ENCODE data around the gene ZFP36L1.
"Not testable (repeated sequence)": the region's sequence is repeated elsewhere in the genome, so short reads cannot be mapped to it uniquely, and the experiment has no call there.

Gene ZFP36L1

DNA sequence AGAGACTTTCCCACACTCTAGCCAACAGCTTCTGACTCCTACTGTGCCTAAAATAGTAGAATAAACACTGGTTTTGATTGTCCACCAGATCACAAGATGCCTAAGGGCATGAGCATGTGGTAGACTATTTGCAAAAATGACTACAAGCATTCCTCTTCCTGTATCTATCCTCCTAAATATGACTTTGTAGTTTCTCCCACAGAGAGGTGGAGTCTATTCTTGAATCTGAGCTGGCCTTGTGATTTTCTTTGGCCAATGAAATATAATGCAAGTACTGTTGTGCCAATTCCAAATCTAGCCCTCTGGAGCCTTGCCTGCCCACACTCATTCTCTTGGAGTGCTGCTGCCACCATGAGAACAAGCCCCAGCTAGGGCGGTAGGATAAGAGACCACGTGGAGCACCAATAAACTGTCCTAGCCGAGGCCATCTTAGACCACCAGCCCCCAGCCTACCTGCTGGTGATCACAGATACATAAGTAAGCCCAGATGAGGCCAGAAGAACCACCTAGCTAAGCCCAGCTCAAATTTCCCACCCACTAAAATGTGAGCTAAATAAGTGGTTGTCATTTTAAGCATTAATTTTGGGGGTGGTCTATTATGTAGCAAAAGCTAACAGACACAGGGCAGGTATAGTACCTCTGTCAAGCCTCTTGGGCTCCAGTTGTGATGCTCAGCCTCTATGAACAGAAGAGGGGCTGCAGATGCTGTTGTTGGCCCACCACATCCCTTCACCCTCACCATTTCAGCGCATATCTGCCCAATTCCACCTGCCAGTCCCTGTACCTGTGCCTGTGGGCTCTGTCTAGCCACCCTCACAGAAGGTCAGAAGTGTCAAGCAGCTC, 17.9 kb downstream of the ZFP36L1 start:
- no peak overlapping the region for H3K4me3 ChIP-seq (ENCODE audit: low read length)
- no peak for DNase-seq (ENCODE audit: low read depth, low spot score)

DNA sequence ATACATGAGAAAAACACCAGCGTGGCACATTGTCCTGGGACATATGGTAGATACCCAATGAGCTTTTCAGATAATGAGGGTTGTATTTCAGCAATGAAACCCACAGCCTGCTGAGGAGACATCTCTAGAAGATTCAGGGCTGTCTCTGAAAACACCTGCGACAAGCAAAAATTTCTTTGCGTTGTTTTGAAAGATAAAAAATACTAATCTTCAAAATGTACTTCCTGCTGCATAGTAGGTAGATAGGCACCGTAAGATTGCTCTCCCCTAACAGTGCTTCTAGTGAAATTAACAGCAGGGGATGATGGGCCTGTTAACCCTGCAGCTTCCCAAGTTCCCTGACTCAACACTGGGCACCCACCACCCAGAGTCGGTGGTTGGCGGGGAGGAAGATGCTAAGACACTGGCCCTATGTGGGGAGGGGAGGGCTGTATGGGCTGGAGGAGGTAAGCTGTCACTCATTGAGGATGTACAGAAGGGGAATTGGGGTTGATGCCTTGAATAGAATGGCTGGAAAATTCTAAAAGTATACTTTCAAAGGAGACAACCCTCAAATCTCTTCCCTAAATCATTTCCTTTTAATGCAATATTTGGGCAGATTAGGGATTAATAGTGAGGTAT, 20.0 kb downstream of the ZFP36L1 start:
- no peak for DNase-seq (ENCODE audit: low read depth, low spot score)
- H3K4me3 ChIP-seq (ENCODE audit: low read length): no peak overlapping the region

DNA sequence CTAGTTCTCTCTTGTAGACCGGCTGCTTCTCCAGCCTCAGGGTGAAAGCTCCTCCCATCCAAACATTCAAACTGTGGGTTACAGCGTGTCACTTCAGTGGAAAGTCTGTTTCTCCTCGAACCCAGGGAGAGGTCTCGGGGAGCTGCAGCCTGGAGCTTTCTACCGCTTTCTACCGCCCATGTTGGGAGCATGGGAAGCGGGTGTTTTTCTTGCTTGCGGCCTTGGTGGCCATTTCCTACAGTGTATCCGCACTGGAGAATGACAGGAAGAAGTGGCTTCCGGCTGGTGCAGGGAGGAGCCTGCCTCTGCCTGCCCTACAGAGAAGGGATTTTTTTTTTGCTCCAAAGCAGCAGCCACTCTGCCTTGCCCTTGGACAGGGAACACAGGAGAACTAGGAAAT, 21.2 kb downstream of the ZFP36L1 start:
- DNase-seq (ENCODE audit: low read depth, low spot score): no peak
- no peak overlapping the region for H3K4me3 ChIP-seq (ENCODE audit: low read length)

DNA sequence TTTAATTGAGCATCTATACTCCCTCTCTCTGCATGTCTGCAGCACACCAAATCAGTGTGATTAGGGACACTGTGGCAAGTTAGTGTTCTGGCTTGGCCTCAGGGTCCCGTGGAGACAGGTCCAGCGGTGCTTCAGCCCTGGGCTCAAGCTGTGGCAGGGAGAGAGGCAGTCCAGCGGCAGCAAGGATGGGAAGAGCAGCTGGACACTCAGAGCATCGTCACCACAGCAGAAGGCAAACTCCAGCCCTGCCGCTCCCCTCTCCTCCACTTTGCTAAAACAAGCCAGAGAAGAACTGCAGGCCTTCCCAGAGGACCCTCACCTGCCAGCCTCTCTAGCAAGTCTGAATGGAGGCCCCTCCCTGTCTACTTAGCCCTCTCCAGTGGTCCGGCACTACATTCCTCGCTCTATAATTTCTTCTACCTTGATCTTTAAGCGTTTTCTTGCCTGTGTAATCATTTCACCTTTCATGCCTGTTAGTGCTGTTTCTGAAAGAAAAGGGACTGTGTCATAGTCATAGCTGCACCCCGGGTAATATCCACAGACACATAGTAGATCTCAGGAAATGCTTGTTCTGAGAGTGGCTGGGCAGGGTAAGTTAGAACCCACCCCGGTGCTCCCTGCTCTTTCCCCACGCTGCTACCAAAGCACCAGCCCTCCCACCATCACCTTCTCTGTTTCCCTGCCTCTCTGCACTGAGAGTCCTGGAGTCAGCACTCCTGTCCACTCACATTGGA, 22.1 kb downstream of the ZFP36L1 start:
- H3K4me3 ChIP-seq (ENCODE audit: low read length): no peak overlapping the region
- no peak for DNase-seq (ENCODE audit: low read depth, low spot score)

DNA sequence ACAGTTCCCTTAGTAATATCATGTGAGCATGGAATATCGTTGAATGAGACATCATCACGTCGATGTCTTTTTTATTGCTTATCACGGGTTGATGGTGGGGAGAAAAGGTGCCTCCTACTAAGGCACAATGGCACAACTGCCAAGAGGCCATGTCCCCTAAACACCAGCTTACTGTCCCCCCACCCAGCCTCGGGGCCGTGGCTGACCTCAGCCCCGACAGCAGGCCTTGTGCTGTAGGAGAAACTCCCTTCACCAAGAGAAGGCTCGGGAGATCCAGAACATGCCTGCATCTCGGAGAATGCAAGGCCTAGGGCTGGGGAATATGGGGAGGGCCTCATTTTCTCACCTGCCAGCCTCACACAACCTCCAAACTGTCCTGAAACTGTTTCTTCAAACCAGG, 22.8 kb downstream of the ZFP36L1 start:
- no peak overlapping the region for H3K4me3 ChIP-seq (ENCODE audit: low read length)
- DNase-seq (ENCODE audit: low read depth, low spot score): no peak

DNA sequence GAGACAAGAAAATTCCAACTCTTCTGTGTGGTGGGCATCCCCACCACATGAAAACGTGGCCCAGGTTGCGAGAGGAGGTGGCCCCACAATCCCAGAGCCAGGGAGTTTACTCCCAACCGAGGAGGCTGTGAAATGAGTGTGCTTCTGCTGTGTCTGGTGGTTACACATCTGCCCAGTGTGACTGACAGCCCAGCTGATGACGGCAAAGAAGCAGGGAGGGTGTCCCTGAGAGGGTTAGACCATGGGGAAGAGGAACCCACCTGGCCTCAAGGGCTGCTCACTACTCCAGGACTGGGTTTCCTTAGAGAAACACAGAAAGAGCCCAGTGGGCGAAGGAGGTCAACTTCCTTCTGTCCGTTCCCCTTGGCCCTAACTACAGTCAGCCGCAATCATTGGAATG, 24.6 kb downstream of the ZFP36L1 start:
- DNase-seq (ENCODE audit: low read depth, low spot score): no peak
- no peak overlapping the region for H3K4me3 ChIP-seq (ENCODE audit: low read length)

DNA sequence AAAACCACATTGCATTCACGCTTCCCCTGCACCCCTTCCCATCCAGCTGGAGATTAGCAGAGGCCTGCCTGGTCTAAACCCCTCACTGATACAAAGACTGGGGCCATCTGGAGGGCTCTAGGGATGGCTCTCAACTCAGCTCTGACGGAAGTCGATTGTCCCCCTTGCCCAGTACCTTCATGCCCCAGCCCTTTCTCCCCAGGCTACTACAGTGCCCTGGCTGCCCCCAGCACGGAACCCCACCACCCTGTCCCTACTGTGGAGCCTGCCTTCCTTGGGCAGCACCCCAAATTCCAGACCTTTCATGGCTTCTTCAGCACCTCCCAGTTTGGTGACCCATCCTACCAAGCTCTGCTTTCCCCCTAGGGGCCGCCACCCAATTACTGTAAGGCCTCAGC, 25.6 kb downstream of the ZFP36L1 start:
- no peak for DNase-seq (ENCODE audit: low read depth, low spot score)
- H3K4me3 ChIP-seq (ENCODE audit: low read length): no peak overlapping the region

DNA sequence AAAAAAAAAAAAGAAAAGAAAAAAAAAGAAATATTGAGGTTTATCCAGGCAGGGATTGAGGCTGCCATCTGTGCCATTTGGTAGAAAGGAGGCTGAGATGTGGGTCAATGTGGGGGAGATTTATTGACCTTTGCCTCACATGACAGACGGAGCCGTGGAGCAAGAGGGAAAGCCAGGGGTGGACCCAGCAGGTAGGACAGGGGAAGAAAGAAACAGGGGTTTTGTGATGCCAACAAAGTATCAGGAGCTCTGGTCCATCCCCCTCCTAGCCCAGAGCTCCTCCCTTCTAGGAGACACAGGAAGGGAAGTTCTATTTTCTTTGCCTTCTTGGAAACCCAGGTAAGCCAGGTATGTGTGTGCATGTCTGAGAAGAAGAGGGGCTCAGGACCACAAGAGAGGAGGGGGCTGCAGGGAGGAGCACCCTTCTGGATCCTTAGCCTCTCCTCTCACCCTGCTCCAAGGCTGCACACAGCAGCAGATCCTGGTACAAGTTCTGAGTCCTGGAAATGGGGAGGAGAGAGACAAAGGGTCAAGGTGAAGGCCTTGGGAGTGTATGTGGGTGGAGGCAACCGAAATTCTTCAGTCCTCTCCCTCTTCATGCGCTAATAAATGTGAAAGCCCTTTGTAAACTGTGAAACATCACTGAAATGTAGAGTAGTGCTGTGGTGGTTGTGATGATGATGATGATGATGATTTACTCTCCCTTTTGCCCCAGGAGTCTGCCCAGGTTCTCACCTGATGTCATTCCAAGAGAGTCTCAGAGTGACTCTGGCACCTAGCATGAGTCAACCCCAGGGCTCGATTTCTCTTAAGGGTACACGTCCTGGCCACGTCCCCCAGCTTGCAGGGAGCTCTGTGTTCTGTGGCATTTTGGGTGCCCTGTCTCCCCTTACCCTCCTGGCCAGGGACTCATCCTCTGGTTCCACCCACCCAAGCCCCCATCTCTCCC, 26.3 kb downstream of the ZFP36L1 start:
- H3K4me3 ChIP-seq (ENCODE audit: low read length): no peak overlapping the region

DNA sequence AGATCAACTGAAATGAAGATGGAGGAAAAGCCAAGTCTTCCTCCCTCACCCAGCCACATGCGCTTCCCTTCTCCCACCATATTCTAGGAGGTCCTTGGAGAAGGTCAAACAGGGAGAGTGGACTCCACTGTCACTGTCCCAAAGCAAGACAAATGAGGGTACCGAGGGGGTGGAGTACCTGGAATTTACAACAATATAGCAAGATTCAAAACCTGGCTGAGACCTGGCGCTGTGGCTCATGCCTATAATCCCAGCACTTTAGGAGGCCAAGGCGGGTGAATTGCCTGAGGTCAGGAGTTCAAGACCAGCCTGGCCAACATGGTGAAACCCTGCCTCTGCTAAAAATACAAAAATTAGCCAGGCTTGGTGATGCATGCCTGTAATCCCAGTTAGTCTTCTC, 29.0 kb downstream of the ZFP36L1 start:
- DNase-seq (ENCODE audit: low read depth, low spot score); H3K4me3 ChIP-seq (ENCODE audit: low read length): not testable (repeated sequence)

More for the DNA sequence above, 26.3 kb downstream of the ZFP36L1 start:
- no peak for DNase-seq (ENCODE audit: low read depth, low spot score)

DNA sequence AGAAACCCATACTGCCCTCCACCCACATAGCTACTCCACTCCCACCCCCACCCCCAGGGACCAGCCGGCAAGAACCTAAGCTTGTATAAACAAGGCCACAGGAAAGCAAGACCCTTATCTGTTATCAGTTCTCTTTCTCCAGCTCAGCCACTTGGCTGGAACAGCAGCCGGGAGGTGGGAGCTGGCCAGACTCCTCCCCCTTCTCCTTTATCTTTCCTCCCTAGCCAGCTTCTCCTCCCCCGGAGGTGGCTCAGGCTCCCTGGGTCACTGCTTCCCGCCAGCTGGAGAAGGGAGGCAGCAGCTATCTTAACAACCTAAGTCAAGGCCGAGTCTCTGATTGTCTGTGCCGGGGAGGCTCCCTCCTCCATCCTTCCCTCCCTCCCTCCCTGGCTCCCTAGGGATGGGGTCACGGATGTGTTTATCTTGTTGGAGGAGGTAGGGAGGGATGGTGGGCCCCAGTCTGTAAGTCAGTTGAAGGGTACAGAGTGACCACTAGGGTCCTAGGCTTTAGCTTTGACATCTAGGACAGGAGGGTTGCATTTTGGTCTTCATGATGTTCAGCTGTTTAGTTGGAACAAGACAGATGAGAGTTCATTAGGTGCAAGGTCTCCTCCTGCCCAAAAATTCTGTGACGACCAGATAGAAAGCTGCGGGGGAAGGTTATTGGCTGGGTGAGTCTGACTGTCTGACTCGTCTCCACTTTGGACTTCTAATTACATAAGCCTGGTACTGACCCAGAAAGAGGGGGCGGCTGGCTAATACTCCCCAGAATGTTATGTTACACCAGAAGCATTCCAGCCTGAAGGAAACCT, 29.7 kb downstream of the ZFP36L1 start:
- no peak for DNase-seq (ENCODE audit: low read depth, low spot score)
- H3K4me3 ChIP-seq (ENCODE audit: low read length): no peak overlapping the region

DNA sequence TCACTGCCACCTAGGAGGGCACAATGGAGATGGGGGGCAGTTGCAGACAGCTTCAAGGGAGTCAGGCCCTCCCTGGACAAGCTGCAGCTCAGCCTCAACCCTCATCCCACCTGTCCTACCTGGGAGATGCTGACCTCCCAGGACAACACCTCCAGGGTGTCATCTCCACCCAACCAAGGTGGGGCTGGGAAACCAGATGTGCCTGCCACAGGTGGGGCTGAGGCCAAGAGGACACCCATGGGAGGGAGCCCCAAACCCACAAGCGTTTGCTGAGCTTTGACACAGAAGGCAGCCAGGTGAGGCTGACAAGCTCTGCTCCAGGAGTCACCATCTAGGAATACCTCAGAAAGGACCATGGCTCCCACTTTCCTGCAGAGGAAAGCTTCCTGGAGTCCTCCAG, 31.5 kb downstream of the ZFP36L1 start:
- no peak overlapping the region for H3K4me3 ChIP-seq (ENCODE audit: low read length)
- DNase-seq (ENCODE audit: low read depth, low spot score): no peak

DNA sequence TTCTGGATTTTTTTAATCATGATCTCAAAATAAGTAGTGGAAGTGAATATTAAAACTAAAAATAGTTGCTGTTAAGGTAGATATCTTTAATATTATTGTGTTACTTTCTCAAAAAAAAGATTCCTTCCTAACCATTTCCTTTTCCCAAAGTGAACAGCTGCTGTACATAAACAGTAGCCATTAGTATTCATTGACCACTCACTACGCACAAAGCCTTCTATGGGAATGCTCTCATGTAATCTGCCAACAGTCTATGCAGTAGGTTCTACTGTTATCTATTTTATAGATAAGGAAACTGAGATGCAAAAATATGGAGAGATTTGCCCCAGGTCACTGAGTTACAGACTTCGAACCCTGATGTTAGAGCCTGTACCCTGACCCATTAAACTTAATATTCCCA, 32.1 kb downstream of the ZFP36L1 start:
- no peak overlapping the region for H3K4me3 ChIP-seq (ENCODE audit: low read length)
- DNase-seq (ENCODE audit: low read depth, low spot score): no peak

DNA sequence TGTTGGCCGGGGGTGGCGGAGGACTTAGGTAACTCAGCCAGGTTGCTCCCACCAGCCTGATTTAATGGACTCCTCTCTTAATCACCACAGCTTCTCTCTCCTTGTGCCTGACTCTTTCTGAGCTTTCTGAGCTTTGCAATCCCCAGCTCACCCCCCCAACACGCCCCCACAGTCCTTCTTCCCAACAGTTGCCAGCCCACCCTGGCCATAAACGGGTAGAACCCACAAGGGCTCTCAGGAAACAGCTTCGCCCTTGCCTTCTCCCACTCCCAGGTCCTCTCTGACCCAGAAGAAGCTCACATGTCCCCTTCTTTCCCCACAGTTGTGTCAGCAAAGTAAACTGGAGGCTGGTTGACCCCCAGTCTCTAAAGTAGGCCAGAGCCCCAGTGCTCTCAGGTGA, 32.9 kb downstream of the ZFP36L1 start:
- DNase-seq (ENCODE audit: low read depth, low spot score): no peak
- no peak overlapping the region for H3K4me3 ChIP-seq (ENCODE audit: low read length)

DNA sequence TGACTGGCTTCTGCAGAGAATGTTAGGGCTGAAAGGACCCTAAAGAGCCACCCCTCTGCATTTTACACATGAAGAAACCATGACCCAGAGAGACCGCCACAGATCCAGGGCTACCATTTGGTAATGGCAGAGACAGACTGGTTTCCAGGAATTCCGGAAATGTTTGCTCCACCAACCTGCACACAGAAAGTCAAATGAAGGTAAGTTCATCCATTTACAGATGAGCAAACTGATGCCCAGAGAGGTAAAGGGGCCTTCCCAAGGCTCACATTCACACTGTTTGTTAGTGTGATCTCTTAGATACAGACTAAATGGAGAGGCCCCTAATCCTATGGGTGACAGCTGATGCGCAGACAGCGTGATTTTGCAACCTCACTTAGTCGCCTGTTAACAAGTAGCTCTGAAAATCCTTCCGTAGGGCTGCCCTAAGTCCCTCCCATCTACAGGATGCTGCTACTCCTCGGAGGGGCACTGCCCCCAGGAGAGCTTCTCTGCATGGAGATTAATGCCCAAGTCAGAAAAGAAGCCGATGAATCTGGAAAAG, 33.8 kb downstream of the ZFP36L1 start:
- no peak overlapping the region for H3K4me3 ChIP-seq (ENCODE audit: low read length)
- DNase-seq (ENCODE audit: low read depth, low spot score): no peak

DNA sequence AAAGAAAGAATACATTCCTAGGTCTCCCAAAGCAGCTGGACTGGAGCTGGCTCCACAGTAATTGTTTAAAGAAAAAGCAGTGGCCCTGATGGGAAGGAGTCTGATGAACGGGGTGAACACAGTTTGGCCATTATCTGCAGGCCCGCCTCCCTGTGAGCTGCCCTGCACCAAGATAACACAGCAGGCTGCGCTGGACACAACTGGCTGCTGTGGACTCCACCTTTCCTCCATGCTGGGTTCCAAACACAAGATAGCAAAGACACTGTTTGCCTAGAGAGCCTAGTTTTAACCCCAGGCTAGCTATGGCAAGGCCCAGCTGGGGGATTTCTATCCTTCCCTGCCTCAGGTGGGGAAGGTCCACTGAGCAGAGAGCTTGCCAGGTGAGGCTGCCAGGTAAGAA, 34.6 kb downstream of the ZFP36L1 start:
- DNase-seq (ENCODE audit: low read depth, low spot score): no peak
- H3K4me3 ChIP-seq (ENCODE audit: low read length): no peak overlapping the region

DNA sequence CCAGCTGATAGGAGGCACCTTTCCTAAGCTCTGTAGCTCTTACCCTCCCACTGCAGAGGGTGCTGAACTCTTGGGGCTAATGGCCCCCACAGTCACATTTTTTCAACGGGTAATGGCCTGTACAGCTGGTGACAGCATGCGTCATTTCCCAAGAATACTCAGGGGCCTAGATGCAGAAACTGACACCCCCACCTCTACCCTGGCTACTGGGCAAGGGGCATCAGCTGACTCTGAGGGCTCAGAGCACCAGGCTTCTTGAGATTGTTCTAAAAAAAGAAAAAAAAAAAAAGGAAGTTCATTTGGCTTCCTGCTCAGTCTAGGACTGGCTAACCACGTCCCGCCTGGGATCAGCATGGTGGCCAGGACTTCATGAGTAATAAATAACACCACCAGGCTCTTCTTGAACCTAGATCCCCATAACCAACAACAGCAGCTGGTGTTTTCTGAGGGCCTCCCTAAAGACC, 35.2 kb downstream of the ZFP36L1 start:
- no peak for DNase-seq (ENCODE audit: low read depth, low spot score)
- H3K4me3 ChIP-seq (ENCODE audit: low read length): no peak overlapping the region

DNA sequence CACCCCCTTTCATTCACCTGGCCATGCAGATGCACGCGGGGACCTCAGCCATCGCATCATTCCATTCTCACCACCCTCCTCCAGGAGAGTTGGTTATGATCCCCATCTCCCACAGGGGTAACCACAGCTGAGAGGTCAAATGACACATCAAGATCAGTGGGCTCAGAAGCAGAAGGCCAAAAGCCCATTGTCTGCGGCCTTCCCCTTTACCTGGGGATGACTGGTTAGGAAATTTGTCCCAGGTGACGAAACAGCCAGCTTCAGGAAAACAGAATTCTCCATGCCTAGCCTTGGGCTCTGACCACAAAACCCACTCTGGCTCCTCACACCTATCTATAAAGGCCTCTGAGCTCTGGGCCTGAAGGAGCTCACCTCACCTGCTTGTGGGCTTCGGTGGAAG, 36.1 kb downstream of the ZFP36L1 start:
- no peak overlapping the region for H3K4me3 ChIP-seq (ENCODE audit: low read length)
- no peak for DNase-seq (ENCODE audit: low read depth, low spot score)

DNA sequence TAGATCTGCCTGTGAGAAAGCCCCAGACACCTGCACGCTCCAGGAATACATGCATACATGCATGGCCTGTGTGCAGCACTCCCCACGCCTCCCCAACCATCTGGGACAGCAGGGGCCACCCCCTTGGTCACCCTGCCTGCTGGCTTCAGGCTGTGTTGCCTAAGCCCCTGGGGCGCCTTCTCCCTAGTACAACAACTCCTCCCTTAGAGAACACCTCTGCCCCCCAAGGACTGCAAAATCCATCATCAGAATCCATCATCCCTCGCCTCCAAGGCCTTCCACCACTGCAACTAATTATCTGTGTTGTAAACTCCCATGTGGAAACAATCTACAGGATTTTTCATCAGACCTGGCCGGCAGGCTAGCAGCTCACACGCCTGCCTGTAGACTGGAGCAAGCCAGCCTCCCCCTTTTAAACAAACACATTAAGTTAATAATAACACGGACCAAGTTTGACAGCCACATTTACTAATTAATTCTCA, 36.8 kb downstream of the ZFP36L1 start:
- no peak for DNase-seq (ENCODE audit: low read depth, low spot score)
- H3K4me3 ChIP-seq (ENCODE audit: low read length): no peak overlapping the region

Measured in Jurkat, Clone E6-1 (cell line).